Smooth muscle cell (in vitro differentiated cells): ENCODE results near the gene MSX1. TPM values are rescaled to one million over a fixed set of nuclear protein-coding genes. Genes with fewer than 3 reads are reported as not detected.

Source experiments
- DNase-seq: peaks from one replicate; lab custom pipeline; 2025; ENCODE audit not compliant: unreplicated experiment; lab: John Stamatoyannopoulos, UW
- H2AFZ ChIP-seq: fragments of 200-600 bp; sonication (generic); 2 replicates; pipeline ENCODE4 v1.6.0; 2016; ENCODE audit warnings: antibody characterized with exemption, low read depth, mild to moderate bottlenecking
- H3F3A ChIP-seq: fragments of 200-600 bp; sonication (generic); 2 replicates; pipeline ENCODE4 v1.6.0; 2017; ENCODE audit warnings: antibody characterized with exemption, low read depth
- H3K27ac ChIP-seq: fragments of 200-600 bp; sonication (generic); 2 replicates; pipeline ENCODE4 v1.5.1; 2016; ENCODE audit warnings: low read depth, mild to moderate bottlenecking
- H3K27me3 ChIP-seq: fragments of 200-600 bp; sonication (generic); 2 replicates; pipeline ENCODE4 v1.6.1; 2016; ENCODE audit warnings: low read depth, mild to moderate bottlenecking
- H3K36me3 ChIP-seq: fragments of 200-600 bp; sonication (generic); 2 replicates; pipeline ENCODE4 v1.5.1; 2016; ENCODE audit warnings: low read depth
- H3K4me1 ChIP-seq: fragments of 200-600 bp; sonication (generic); 2 replicates; pipeline ENCODE4 v1.5.1; 2016; ENCODE audit warnings: low read depth
- H3K4me2 ChIP-seq: fragments of 200-600 bp; sonication (generic); 2 replicates; pipeline ENCODE4 v1.6.0; 2016; ENCODE audit warnings: mild to moderate bottlenecking
- H3K4me3 ChIP-seq: fragments of 200-600 bp; sonication (generic); 2 replicates; pipeline ENCODE4 v1.5.1; 2016; ENCODE audit warnings: mild to moderate bottlenecking
- H3K79me2 ChIP-seq: fragments of 200-600 bp; sonication (generic); 2 replicates; pipeline ENCODE4 v1.6.0; 2016; ENCODE audit warnings: low read depth, mild to moderate bottlenecking
- H3K9ac ChIP-seq: fragments of 200-600 bp; sonication (generic); 2 replicates; pipeline ENCODE4 v1.6.0; 2016; ENCODE audit warnings: low read depth
- H3K9me3 ChIP-seq: fragments of 200-600 bp; sonication (generic); replicated peaks from 2 replicates; pipeline ENCODE4 v1.5.1; 2016; ENCODE audit warnings: low read depth
- H4K20me1 ChIP-seq: fragments of 200-600 bp; sonication (generic); 2 replicates; pipeline ENCODE4 v1.6.0; 2016; ENCODE audit warnings: low read depth
- CTCF ChIP-seq: fragments of 200-600 bp; sonication (generic); IDR thresholded peaks from 2 replicates; pipeline ENCODE4 v1.5.1; 2017; ENCODE audit warnings: borderline replicate concordance, mild to moderate bottlenecking, antibody characterized with exemption; ENCODE audit not compliant: insufficient read depth, poor library complexity, severe bottlenecking
- WGBS: methylation state at CpG from one replicate; pipeline ENCODE4 v1.1.7; 2016; ENCODE audit warnings: low lambda C conversion rate; 5-methylcytosine and 5-hydroxymethylcytosine counted together
- polyA plus RNA-seq: library from polyadenylated mRNA; unstranded; fragments of >200 nt; fragmentation: Nextera tagmentation; extraction: Ambion mirVana; gene quantifications from 2 replicates; pipeline ENCODE4 v1.2.1, GENCODE V29; 2016
- total RNA-seq: library from RNA; depleted of rRNA; stranded (reverse); fragments of >200 nt; gene quantifications from 2 replicates; pipeline ENCODE4 v1.2.3, GENCODE V29; 2014

The MSX1 gene
- total and polyA plus RNA-seq, 2 experiments from 2014 or later: 13.4 to 27.5 TPM

- H2AFZ ChIP-seq: no peak overlapping the region
- no peak overlapping the region for H3K9ac ChIP-seq
- WGBS: 77% methylated on average over 4 of the region's 4 CpGs
- peaks cover 5% of the 10 kb centered on the region for H3K4me1 ChIP-seq
- no peak for DNase-seq
- no peaks in the 10 kb centered on the region for H3F3A ChIP-seq
- H3K4me3 ChIP-seq: no peak overlapping the region
- H3K27ac ChIP-seq: no peak overlapping the region
- H3K9me3 ChIP-seq: no peaks in the 10 kb centered on the region
- H4K20me1 ChIP-seq: no peaks in the 10 kb centered on the region
- peaks cover 10% of the 10 kb centered on the region for H3K27me3 ChIP-seq
- no peaks in the 10 kb centered on the region for H3K36me3 ChIP-seq
- H3K4me2 ChIP-seq: no peak overlapping the region
- TF ChIP-seq CTCF: no peak
- no peaks in the 10 kb centered on the region for H3K79me2 ChIP-seq
Measured at GRCh38 chr4:4812145-4812794, 47.2 kb upstream of the MSX1 start.

GRCh38 chr4:4818415-4819212, 40.9 kb upstream of the MSX1 start:
- Histone ChIP-seq H3F3A (no peaks in the 10 kb centered on the region), H3K4me3 (no peak overlapping the region), H3K27ac (no peak overlapping the region), H2AFZ (no peak overlapping the region), H3K4me2 (no peak overlapping the region), H4K20me1 (no peaks in the 10 kb centered on the region), H3K9me3 (no peaks in the 10 kb centered on the region), H3K9ac (no peak overlapping the region), H3K27me3 (peaks cover 6% of the 10 kb centered on the region), H3K36me3 (no peaks in the 10 kb centered on the region), H3K4me1 (no peaks in the 10 kb centered on the region), H3K79me2 (no peaks in the 10 kb centered on the region)
- no peak for TF ChIP-seq CTCF
- WGBS: 67% methylated on average over 17 of the region's 17 CpGs
- no peak for DNase-seq

DNA sequence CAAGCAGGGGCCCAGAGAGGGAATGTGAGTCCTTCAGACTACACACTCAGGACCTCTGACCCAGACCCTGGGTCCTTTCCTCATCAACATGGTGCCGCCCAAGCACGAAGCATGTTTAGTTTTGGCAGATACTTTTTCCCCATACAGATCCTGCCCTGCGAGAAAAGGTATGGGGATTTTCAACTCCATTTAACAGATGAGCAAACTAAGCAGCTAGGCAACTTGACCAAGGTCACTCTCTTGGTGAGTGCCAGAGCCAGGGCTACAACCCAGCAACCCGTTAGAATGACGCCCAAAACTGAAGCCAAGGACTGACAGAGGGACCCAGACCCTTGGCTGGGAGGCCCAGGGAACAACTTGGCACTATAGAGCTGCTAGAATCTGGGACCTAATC, 40.3 kb upstream of the MSX1 start:
- Histone ChIP-seq H4K20me1 (no peaks in the 10 kb centered on the region), H3K79me2 (no peaks in the 10 kb centered on the region), H3K4me1 (no peaks in the 10 kb centered on the region), H3F3A (no peaks in the 10 kb centered on the region), H3K4me3 (no peak overlapping the region), H2AFZ (no peak overlapping the region), H3K36me3 (no peaks in the 10 kb centered on the region), H3K27me3 (peaks cover 2% of the 10 kb centered on the region), H3K4me2 (no peak overlapping the region), H3K9ac (no peak overlapping the region), H3K27ac (no peak overlapping the region), H3K9me3 (no peaks in the 10 kb centered on the region)
- TF ChIP-seq CTCF: no peak
- WGBS: 92% methylated on average over 5 of the region's 5 CpGs
- no peak for DNase-seq
